HG03520 (cell line): ENCODE measurements around the gene C11orf71.

Experiments used
- ATAC-seq: cut with Tn5 transposase; IDR thresholded peaks from one replicate; pipeline ENCODE4 v1.9.1; 2021; ENCODE audit warnings: mild to moderate bottlenecking, moderate library complexity; ENCODE audit not compliant: unreplicated experiment

Gene C11orf71

DNA sequence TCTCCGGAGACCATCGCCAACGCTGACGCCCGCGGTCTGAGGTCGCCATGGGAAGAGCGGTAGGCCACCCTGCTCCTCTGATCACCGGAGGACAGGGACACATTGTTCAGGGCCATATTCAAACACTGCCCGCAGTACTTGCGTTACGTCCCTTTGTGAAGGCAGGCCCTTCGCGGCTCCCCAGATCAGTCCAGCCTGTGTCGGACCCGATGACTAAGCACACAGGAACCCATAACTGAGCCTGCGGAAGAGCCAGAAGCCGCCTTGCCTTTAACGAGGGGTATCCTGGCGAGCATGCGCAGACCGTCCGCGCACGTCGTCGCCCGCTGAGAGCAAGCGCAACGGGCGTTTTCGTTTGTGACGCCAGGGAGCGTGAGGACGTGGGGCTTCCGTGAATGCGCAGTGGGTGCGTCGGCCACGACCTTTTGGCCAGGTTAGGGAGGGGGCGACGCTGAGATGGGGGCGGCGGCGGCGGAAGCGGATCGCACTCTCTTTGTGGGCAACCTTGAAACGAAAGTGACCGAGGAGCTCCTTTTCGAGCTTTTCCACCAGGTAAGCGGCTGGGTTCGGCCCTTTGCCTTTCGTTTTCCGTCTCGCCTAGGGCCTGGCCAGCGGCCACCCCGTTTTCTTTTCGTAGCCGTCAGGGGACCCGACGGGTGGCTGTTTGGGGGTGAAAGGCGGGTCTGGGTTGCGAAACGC lies at the start of gene C11orf71, which contains the start of gene RBM7:
Gene C11orf71 (minus strand): TSS at position 296 of the 699 bp plus-strand sequence. CDS start 180 bp downstream, at position 116.
Gene RBM7 (plus strand): TSS at position 451 of the 699 bp plus-strand sequence. CDS start 6 bp downstream, at position 457.
- peak; percentile 90 for ATAC-seq

- no peak for ATAC-seq
Measured at GRCh38 chr11:114449845-114450244, 49.5 kb upstream of the C11orf71 start.

GRCh38 chr11:114448749-114449482 lies 48.6 kb upstream of the C11orf71 start:
- no peak for ATAC-seq

DNA sequence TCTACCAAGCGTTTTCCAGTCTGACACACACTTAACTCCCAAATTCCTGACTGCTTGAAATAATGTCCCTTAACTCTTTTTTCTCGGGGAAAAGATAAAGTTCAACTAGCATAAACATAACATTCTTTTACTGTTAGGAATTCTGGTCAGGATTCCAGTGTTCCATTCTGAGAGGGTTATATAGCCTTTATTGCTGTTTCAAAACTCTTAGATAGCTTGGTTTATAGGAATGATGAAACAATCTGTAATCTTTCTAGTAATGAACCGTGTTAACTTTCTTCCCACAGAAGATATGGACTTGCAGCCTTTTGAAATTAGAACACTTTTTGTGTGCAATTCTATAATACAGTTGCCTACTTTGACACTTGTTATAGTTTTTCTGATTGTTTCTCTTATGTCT lies 47.6 kb upstream of the C11orf71 start:
- ATAC-seq = no peak

DNA sequence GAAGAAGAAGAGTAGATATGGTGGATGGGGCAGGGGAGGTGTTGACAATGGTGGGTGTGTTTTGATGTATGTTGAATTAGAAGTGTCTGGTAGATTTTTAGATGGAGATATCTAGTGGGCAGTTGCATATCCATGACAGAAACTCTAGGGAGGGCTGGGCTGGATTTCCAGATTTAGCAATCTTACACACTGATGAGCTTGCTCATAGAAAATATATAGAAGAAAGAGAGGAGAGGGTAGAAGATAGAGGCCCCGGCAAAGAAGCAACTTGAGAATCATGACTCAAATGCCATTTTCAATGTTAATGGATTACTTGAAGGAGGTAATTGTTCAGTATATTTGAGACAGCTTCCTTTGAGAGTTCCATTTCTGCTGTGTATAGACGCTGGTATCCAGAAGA lies 47.1 kb upstream of the C11orf71 start:
- ATAC-seq = no peak

DNA sequence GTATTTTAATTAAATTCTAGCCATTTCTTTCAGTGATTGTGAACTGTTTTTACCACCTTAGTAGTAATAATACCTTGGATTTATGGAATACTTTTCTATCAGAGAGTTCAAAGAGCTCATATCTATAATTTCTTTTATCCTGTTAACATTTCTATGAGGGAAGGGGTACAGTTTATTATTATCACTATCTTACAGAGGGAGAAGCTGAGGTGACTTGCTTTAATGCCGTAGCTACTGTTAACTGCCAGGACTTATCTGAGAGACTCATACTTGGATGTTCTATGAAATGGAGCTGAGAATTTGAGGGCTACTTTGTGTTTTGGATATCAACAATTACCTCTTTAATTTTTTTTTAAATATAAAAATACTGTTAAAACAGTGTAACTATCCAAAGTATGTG lies 42.2 kb upstream of the C11orf71 start:
- ATAC-seq = no peak

DNA sequence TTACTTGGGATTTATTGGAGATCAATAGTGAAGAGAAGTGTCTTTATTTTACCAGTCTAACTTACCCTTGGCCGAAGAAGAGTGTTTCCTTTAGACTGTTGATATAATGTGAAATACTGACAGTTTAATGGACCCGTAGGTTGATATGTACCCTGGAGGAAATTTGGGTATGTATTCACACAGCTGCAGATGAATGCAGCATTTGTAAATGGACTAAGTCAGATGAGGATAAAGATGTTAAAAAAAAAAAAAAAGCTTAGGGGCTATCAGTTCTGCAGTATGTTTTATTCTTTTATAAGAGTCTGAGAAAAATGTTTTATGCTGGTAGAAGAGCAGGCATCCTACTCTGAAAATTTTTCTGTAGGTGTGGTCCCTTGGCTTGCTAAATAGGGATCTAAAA lies 41.6 kb upstream of the C11orf71 start:
- ATAC-seq = no peak

- ATAC-seq = no peak
Measured at GRCh38 chr11:114440971-114441763, 40.9 kb upstream of the C11orf71 start.

DNA sequence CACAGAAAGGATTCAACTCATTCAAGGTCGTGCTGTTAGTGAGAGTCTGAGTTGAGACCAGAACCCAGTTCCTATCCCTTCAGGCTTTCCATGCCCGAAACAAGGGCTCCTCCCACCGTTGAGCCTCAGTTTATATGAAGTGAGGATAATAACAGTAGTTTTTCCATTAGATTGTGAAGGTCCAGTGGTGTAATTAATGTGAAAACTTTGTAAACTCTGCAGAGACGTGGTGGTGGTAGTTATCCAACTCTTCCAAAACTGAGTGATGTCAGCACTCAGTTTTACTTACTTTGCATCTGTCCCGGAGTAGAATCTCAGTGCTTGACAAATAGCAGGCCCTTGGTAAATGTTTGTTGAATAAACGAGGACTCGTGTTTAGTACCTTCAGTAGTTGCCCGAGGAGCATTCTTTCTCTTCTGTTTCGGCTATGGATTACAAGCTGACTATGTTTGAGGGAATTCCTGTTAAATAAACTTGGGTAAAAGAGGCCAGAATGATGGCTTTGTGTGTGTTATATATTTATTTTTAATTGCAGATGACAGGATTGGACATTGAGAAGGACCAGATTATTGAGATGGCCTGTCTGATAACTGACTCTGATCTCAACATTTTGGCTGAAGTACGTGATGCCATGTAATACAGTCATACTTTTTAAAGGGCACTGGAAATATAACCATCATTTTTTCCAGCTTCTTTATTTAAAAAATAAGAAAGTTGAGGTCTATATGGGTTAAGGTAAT lies 40.0 kb upstream of the C11orf71 start:
- no peak for ATAC-seq

GRCh38 chr11:114439229-114440120 lies 39.2 kb upstream of the C11orf71 start, which contains the start of gene REXO2:
REXO2 (plus strand) TSS chr11:114439467; CDS start chr11:114439529, 62 bp downstream.
- peak; percentile 99 for ATAC-seq

- ATAC-seq = no peak
Measured at GRCh38 chr11:114438303-114438702, 38.0 kb upstream of the C11orf71 start.

DNA sequence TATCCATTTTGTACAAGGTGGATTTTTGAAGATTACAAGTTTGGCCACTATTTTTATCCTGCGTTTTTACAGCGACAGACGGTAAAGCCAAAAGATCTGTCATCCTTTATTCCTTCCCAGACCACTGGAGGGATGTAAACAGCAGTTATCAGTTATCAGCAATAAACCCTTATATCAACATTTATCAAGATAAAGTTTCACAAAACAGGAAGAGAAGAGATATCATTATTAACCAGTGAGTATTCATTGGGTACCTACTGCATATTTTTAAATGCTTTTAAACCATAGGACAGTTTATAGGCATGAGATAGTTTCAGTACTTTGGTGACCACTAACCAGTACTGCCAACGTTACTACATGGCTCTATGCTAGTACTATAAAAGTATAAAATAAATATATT lies 33.1 kb upstream of the C11orf71 start:
- ATAC-seq = no peak

DNA sequence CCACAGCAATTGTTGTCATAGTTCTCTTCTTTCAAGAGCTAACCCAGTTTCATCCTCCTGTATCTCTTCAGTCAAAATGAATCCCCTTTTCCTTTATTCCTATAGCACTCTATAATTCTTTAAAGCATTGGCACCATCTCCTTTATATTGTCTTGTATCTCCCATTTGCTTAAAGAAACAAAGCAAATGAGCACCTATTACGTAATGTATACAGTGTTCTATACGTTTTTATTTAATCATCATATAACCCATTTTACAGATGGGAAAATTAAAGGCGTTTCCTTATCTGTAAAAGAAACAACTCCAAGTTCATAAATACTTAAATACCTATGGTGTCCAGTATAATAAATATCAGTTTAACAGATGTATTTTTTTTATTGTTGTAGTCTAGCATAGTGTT lies 32.6 kb upstream of the C11orf71 start:
- no peak for ATAC-seq

- no peak for ATAC-seq
Measured at GRCh38 chr11:114430290-114430689, 30.0 kb upstream of the C11orf71 start.

DNA sequence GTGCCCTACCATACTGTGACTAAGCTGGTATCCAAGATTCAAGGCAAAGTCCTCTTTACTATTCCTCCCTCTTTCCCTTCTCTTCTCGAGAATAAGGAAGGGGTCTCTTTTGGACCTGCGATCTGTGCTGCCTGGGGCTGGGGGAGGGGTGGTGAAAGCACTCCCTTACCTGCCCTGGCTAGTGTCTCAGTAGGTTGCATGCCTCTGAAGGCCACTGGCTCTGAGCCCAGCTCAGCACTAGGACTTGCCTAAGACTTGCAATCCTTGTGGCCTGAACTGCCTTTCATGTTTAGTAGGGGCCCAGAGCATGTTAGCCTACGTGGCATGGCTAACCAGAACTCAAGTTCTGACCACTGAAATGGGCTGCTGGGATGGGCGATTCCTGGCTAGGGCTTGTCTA lies 26.0 kb upstream of the C11orf71 start:
- ATAC-seq = no peak

- ATAC-seq = no peak
Measured at GRCh38 chr11:114416441-114416961, 16.2 kb upstream of the C11orf71 start.

GRCh38 chr11:114413958-114414357 lies 13.6 kb upstream of the C11orf71 start:
- ATAC-seq = no peak

DNA sequence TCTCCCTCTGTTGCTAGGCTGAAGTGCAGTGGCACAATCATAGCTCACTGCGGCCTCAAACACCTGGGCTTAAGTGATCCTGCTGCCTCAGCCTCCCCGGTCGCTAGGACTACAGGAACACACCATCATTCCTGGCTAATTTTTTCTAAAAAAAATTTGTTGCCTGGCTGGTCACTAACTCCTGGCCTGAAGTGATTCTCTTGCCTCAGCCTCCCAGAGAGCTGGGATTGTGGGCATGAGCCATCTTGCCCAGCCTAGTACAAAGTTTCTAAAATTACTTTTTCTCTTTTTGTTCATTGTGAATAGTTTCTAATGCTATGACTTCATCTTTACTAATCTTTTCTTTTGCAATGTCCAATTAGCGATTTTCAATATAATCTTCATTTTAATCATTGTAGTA lies 12.6 kb upstream of the C11orf71 start:
- no peak for ATAC-seq

- ATAC-seq = no peak
Measured at GRCh38 chr11:114401311-114401710, 1.0 kb upstream of the C11orf71 start.

DNA sequence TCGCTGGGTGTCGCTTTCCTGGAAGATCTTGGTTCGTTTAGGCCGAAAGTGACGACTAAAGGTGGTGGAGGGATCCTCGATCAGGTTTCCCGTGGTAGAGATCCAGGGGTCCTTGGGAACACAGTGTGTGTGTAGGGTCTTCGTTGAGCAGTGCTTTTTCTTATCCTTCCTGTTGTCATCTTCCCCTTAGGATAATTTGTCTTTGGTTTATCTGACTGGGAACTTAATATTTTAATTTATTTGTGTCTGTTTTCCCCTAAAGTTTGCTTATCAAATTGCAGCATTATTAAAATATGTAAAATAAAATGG lies 558 bp upstream of the C11orf71 start:
- no peak for ATAC-seq
